ENCODE measurements around the gene GPANK1.

GRCh38 chr6:31643818-31644454 is 20.9 kb downstream of the GPANK1 start:
- TF ChIP-seq CTCF (IDR thresholded peaks at IDR 0.05; ENCODE audit: low read depth, low read length) (no peak), EZH2phosphoT487 (IDR thresholded peaks at IDR 0.05; ENCODE audit: low read depth) (no peak)

All from OCI-LY3 (cell line).